Measurements from ENCODE around the gene GARNL3.

GARNL3 gene

DNA sequence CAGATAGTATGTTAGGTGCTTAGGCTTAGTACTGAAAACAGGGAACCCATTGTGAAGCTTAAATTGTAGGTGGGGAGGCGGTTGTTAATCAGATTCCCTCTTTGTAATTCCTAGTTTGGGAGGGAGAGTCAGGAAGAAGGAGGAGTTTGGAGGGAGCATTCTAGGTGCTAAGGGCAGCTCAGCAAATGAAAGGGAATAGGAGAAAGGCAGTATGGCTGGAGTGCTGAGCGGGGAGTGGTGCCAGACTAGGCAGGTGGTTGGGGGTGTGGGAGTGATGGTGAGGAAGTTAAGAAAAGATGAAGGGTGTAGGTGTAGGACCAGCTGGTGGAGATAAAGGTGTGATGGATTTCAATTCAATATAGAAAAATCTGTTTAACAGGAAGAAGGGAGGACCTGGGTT is 11.1 kb upstream of the GARNL3 start:
- Mint-ChIP-seq H3K36me3 (no peaks in the 10 kb centered on the region), H3K4me1 (no peaks in the 10 kb centered on the region), H3K27ac (no peak overlapping the region), H3K9me3 (no peaks in the 10 kb centered on the region), H3K4me3 (no peak overlapping the region)
- DNase-seq (ENCODE audit: low spot score in 2 of 2) (no peak), ATAC-seq (no peak)

DNA sequence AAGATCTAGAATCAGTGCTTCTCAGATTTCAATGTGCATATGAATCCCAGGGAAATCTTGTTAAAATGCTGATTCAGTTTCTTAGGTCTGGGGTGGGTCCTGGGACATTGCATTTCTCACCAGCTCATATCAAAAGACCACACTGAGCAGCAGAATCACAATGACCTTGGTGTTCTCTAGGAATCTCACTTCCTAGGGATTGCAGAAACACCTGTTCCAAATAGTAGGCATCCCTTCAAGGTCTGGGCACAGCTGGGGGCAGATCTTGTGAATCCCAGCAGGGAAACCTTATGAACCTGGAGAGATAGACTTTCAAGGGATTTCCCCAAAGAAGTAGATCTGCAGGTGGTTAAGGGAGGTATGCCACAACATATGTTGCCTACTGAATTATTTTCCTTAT is 8.9 kb upstream of the GARNL3 start:
- H3K4me1 Mint-ChIP-seq: no peaks in the 10 kb centered on the region

DNA sequence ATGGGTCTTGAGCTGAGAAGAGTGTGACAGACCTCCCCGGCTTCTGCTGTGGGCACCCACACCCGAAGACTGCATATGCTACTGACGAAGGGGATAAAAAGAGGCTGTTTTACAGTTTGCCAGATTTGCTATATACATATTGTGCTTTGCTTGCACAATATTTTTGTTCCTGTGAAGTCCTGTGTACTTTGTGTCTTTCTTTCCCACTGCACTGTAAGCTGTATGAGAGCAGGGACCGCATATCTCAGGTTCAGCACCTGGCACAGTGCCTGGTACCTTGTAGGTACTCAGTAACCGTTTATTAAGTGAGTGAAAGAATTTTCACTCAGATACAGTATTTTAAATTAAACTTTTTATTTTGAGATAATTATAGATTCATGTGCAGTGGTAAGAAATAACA is 8.2 kb upstream of the GARNL3 start:
- Mint-ChIP-seq H3K9me3 (no peaks in the 10 kb centered on the region), H3K27ac (no peak overlapping the region), H3K36me3 (no peaks in the 10 kb centered on the region)

More for the DNA sequence above, 8.9 kb upstream of the GARNL3 start:
- H3K4me3 Mint-ChIP-seq: no peak overlapping the region
- DNase-seq (ENCODE audit: low spot score in 2 of 2) (no peak), ATAC-seq (no peak)
- no peaks in the 10 kb centered on the region for H3K36me3 Mint-ChIP-seq
- no peaks in the 10 kb centered on the region for H3K9me3 Mint-ChIP-seq
- no peak overlapping the region for H3K27ac Mint-ChIP-seq

DNA sequence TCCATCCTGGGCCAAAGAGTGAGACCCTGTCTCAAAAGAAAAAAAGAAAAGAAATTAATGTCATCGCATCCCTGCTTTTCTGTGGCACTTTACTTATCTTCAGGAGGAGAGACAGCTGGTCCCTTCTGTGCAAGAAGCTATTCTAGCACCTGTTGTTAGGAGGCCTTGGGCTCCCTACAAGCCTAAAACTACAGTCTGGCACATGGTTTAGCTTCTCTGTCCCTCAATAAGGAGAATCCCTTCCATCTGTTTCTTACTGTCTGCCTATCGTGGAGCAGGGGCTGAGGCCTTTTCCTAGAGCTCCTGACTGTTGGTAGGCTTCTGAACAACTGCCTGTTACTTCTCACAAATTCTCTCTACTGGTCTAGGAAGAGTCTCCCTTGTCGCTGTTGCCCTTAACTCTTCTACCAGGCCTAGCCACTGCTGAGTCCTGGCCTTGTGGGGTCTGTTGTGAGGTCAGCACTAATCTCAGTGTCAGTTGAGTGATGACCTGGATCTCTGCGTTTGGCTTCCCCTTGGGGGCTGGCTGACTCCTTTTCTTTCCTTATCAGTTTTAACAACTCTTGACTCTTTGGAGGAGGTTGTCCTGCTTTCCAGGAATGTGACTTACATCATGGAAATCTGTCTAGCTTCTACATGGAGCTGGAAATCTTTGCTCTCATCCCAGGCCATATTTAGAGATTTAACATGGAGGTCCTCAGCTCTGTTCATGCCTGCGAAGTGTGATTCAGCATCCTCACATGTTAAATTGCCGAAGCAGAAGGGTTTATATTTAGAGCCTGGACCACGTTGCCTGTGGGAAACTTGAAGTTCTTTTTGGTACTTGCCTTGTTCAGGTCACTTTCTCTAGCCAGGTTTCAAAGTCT is 5.7 kb upstream of the GARNL3 start:
- H3K9me3 Mint-ChIP-seq: no peaks in the 10 kb centered on the region

More for the DNA sequence above, 8.2 kb upstream of the GARNL3 start:
- ATAC-seq (no peak), DNase-seq (ENCODE audit: low spot score in 2 of 2) (no peak)
- Mint-ChIP-seq H3K4me3 (no peak overlapping the region), H3K4me1 (no peaks in the 10 kb centered on the region)

DNA sequence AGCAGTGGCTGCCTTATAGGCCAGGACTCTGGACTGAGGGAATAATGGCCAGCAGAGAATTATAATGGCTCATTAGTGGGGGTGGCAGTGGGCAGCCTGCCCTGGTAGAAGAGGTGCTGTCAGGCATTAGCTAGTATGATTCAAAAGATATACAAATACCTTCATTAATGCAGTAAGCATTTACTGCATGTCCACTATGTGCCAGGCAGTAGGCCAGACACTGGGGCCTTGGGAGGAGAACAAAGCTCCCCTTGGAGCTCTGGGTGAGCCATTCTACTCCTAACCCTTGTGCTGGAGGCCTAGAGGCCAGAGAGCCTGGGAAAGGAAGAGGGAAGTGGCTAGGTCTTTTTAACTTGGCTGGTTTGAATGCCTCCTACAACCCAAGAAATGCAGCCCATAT is 2.0 kb upstream of the GARNL3 start:
- DNase-seq (ENCODE audit: low spot score in 2 of 2): no peak
- Mint-ChIP-seq H3K4me1 (no peaks in the 10 kb centered on the region), H3K4me3 (no peak overlapping the region), H3K27ac (no peak overlapping the region), H3K36me3 (no peaks in the 10 kb centered on the region), H3K9me3 (no peaks in the 10 kb centered on the region)
- ATAC-seq: no peak

More for the DNA sequence above, 5.7 kb upstream of the GARNL3 start:
- ATAC-seq: no peak
- DNase-seq (ENCODE audit: low spot score in 2 of 2): no peak
- H3K4me1 Mint-ChIP-seq: no peaks in the 10 kb centered on the region
- H3K27ac Mint-ChIP-seq: no peak overlapping the region
- H3K36me3 Mint-ChIP-seq: no peaks in the 10 kb centered on the region
- H3K4me3 Mint-ChIP-seq: no peak overlapping the region

DNA sequence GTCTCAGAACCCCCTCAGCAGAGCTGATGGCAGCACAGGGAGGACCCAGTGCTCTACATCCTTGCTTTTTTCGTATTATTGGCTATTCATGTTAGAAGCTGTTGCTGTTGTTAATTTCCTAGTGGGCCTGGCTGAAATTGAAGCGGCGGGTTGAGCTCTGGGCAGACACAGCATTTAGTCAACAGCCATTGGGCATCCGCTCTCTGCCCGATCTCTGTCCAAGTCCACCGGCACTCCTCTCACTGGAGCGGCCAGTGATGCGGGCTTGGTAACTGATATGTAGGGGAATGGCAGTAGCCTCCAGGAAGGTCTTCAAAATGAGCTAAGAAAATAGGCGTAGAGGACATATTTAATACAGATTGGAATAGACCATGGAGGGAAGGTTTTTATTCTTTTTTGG is 1.3 kb upstream of the GARNL3 start:
- H3K4me3 Mint-ChIP-seq: no peak overlapping the region
- ATAC-seq: no peak
- DNase-seq (ENCODE audit: low spot score in 2 of 2): no peak
- H3K36me3 Mint-ChIP-seq: no peaks in the 10 kb centered on the region
- no peak overlapping the region for H3K27ac Mint-ChIP-seq
- H3K4me1 Mint-ChIP-seq: no peaks in the 10 kb centered on the region
- no peaks in the 10 kb centered on the region for H3K9me3 Mint-ChIP-seq

DNA sequence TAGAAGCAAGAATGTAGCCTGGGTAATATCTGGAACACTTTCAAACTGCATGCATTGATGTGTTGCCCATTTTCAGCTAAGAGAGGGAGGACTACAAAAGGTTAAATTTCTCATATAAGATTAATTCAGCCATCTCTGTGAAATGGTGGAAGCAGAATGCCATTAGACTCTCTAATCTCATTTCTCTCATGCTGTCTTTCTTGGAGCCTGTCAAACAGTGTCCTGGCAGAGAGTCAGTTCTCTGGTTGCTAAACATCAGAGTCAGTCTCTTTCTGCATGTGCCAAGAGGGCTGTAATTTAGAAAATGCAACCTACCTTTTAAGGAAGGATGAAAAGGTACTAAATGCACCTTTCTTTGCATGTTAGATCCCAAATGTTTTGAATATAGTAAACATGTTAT is 910 bp upstream of the GARNL3 start:
- no peak for ATAC-seq

DNA sequence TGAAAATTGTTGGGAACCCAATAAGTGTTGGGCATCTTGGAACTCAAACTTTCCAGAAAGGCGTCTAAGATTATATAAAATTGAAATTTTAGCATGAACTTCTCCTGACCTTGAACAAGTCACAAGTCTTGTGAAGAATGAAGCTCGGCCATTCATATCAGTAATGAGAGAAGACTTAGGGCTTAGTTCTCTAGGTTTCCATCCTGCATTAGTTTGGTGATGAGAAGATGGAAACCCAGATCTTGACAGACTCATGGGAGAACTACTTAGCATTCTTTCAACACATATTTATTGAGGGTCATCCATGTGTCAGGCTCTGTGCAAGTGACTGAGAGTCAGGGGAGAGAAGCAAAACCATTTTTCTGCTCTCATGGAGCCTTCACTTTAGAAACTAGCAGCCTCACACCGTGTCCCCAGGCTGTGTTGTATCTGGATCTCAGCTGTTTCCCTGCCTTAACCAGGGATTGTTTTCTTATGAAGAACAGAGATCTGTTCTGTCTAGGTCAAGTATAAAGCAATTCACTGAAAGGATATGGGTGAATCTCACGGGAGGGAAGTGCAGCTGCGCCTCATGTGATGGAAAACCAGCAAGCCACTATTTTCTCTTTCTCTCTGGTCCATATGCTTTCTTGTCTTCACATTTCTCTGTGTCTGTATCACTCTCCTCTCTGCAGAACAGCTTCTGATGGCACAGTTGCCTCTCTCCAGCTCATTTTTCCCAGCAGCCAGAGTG is 3.4 kb downstream of the GARNL3 start:
- Mint-ChIP-seq H3K4me3 (no peak overlapping the region), H3K4me1 (no peaks in the 10 kb centered on the region), H3K27ac (no peak overlapping the region), H3K9me3 (no peaks in the 10 kb centered on the region), H3K36me3 (no peaks in the 10 kb centered on the region)
- DNase-seq (ENCODE audit: low spot score in 2 of 2) (no peak), ATAC-seq (no peak)

More for the DNA sequence above, 910 bp upstream of the GARNL3 start:
- no peak for DNase-seq (ENCODE audit: low spot score in 2 of 2)
- Mint-ChIP-seq H3K4me3 (no peak overlapping the region), H3K9me3 (no peaks in the 10 kb centered on the region), H3K27ac (no peak overlapping the region), H3K4me1 (no peaks in the 10 kb centered on the region), H3K36me3 (no peaks in the 10 kb centered on the region)

DNA sequence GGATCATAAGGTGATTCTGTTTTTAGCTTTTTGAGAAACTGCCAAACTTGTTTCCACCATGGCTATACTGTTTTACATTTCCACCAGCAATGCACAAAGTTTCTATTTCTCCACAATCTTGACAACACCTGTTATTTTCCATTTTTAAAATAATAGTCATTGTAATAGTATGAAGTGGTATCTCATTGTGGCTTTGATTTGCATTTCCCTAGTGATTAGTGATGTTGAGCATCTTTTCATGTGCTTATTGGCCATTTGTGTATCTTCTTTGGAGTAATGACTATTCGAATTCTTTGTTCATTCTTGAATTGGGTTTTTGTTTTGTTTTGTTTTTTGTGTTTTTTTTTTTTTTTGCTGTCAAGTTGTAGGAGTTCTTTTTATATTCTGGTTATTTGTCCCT is 4.9 kb downstream of the GARNL3 start:
- Mint-ChIP-seq H3K4me1 (no peaks in the 10 kb centered on the region), H3K36me3 (no peaks in the 10 kb centered on the region), H3K27ac (no peak overlapping the region), H3K4me3 (no peak overlapping the region), H3K9me3 (no peaks in the 10 kb centered on the region)
- DNase-seq (ENCODE audit: low spot score in 2 of 2): no peak
- no peak for ATAC-seq

DNA sequence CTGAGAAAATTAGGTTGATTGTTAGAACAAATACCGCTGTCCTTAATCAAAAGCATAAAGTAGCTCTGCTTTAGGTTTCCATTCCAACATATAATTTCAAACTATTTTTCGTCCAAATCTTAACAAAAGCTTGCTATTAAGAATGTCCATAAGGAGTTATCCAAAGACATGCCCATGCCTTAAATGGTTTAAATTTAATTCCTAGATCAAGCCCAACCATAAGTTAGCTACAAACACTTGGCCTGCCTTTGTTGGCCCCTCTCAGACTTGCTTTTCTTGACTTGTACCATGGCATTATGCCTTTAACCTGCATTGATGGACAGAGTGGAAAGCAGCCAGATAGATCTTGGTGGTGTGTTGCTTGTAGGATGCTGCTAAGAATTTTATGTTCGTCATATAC is 8.8 kb downstream of the GARNL3 start:
- Mint-ChIP-seq H3K27ac (no peak overlapping the region), H3K36me3 (no peaks in the 10 kb centered on the region), H3K4me3 (no peak overlapping the region), H3K4me1 (no peaks in the 10 kb centered on the region), H3K9me3 (no peaks in the 10 kb centered on the region)
- ATAC-seq: no peak
- no peak for DNase-seq (ENCODE audit: low spot score in 2 of 2)

DNA sequence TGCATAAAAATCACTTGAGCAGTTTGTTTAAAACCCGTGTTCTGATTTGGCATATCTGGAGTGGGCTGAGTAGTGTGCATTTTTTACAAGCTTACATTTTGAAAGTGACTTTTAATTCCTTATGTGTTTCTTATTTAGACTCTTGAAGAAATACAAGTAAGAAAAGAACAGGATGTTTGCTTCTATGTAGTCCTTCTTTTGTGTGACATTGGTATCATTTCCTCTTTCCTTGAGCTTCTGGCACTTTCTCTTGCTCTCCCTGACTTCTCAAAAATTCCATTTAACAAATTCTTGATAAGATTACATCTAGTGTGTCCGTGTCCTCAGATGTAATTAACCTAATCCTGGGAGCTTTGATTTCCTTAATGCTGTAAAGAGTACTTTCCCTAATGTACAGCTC is 12.5 kb downstream of the GARNL3 start:
- Mint-ChIP-seq H3K27ac (no peak overlapping the region), H3K4me3 (no peak overlapping the region), H3K36me3 (no peaks in the 10 kb centered on the region), H3K4me1 (no peaks in the 10 kb centered on the region), H3K9me3 (no peaks in the 10 kb centered on the region)
- DNase-seq (ENCODE audit: low spot score in 2 of 2): no peak
- ATAC-seq: no peak

DNA sequence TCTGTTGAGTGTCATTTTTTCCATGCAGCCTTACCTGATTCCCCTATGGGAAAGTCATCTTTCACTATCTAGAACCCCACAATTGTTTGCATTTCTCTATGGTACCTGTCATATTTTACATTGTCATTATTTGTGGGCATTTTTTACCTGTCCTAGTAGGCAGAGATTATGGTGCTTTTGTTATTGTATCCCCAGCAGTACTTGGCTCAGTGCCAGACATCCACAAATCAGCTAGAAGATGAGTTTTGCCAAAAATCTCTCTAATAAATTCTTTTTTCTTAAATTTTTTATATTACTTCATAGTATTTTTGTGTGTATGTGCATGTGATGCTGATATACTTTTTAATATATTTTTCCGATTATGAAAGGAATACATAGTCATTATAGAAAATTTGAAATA is 13.2 kb downstream of the GARNL3 start:
- H3K36me3 Mint-ChIP-seq: no peaks in the 10 kb centered on the region
- DNase-seq (ENCODE audit: low spot score in 2 of 2) (no peak), ATAC-seq (no peak)
- H3K4me3 Mint-ChIP-seq: no peak overlapping the region
- no peaks in the 10 kb centered on the region for H3K4me1 Mint-ChIP-seq
- H3K9me3 Mint-ChIP-seq: no peaks in the 10 kb centered on the region
- H3K27ac Mint-ChIP-seq: no peak overlapping the region

DNA sequence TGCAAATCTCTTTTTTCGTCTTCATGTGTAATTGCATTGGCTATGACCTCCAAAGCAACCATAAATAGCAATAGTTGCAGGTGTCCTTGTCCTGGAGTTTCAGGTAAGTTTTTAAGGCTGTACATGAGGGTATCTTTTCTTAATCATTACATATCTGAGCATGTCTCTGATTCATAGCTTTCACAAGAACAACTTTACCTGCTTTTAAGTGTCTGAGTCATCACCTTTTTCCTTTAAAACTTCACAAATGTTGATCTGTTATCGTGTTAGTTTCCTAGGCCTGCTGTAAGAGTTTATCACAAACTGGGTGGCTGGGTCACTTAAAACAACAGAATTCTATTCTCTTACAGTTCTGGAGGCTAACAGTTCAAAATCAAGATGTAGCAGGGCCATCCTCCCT is 13.8 kb downstream of the GARNL3 start:
- no peak for DNase-seq (ENCODE audit: low spot score in 2 of 2)
- Mint-ChIP-seq H3K27ac (no peak overlapping the region), H3K4me1 (no peaks in the 10 kb centered on the region), H3K4me3 (no peak overlapping the region), H3K36me3 (no peaks in the 10 kb centered on the region), H3K9me3 (no peaks in the 10 kb centered on the region)
- no peak for ATAC-seq

DNA sequence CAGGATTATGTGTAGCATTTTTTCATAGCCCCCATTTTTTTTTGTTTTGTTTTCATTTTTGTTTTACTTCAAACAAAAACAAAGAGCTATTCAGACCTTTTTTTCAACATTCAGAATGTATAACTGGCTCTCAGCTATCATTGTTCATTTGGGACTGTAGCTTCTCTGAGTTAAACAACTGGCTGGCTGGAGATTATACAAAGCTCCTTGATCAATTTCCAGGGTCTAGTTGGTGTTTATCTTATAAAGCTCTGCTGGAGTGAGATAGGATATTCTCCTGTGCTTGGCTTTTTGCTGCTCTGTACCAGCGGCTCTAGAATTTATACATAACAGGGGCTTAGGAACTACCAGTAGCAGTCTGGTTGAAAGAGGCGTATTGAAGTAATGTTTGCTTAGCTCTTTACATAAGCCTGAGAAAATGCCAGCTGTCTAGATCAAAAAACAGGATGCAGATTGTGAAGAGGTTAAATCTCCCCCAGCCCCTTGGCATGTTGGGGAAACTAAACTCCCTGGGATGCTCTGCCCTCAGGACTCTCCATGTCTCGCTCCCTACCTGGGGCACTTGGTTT is 15.2 kb downstream of the GARNL3 start:
- no peak overlapping the region for H3K27ac Mint-ChIP-seq
- H3K36me3 Mint-ChIP-seq: no peaks in the 10 kb centered on the region
- no peaks in the 10 kb centered on the region for H3K4me1 Mint-ChIP-seq

DNA sequence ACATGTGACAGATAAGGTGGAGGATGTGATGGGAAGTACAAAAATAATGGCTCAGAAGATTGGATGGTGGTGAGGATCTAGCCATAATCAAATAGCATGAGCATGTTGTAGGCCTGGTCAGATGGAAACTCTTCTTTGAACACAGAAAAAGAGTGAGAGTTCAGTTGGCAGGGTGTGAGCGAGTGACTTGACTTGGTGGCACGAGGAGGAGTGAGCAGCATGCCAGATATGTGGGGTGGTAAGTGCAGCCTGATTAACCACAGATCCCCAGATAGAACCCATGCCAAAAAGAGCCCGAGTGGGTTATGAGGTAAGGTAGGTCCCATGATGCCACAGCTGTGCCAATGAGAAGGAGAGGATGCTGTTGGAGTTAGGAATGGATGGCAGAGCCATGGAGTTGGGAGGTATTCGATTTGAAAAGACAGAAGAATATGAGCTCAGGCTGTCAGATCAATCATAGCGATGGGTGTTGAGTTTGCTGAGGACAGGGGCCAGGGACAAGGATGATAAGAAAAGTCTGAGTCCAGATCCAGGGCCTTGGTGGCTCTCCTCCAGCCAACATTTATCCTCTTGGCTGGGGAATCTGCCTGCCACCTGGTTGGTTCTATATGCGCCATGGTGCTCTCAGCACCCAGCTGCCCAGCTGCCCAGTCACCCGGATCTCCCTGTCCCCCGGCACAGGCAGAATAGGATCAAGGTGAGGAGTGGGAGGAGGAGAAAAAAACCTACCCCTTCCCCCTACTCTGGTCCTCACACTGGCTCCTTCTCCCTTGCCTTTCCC is 16.5 kb downstream of the GARNL3 start:
- DNase-seq (ENCODE audit: low spot score in 2 of 2): no peak
- Mint-ChIP-seq H3K4me1 (no peaks in the 10 kb centered on the region), H3K27ac (no peak overlapping the region), H3K36me3 (no peaks in the 10 kb centered on the region), H3K9me3 (no peaks in the 10 kb centered on the region), H3K4me3 (no peak overlapping the region)
- peak; percentile 36 for ATAC-seq

More for the DNA sequence above, 15.2 kb downstream of the GARNL3 start:
- Mint-ChIP-seq H3K9me3 (no peaks in the 10 kb centered on the region), H3K4me3 (no peak overlapping the region)
- DNase-seq (ENCODE audit: low spot score in 2 of 2) (no peak), ATAC-seq (no peak)
